ENCODE data around the gene GON4L. TPM values are rescaled to one million over a fixed set of nuclear protein-coding genes. Genes with fewer than 3 reads are reported as not detected.
"Not testable (repeated sequence)": the region's sequence is repeated elsewhere in the genome, so short reads cannot be mapped to it uniquely, and the experiment has no call there.

GON4L gene
- total and polyA plus RNA-seq, 7 donors: 10.6 to 29.9 (median 21.0) TPM

- H3K27me3 ChIP-seq (ENCODE audit: insufficient read depth in 3 of 3, low read length in 2 of 3): no peaks in the 10 kb centered on the region
- no peak overlapping the region for H3K27ac ChIP-seq
- ATAC-seq (no peak), DNase-seq (no peak)
- TF ChIP-seq, protein P1, sequence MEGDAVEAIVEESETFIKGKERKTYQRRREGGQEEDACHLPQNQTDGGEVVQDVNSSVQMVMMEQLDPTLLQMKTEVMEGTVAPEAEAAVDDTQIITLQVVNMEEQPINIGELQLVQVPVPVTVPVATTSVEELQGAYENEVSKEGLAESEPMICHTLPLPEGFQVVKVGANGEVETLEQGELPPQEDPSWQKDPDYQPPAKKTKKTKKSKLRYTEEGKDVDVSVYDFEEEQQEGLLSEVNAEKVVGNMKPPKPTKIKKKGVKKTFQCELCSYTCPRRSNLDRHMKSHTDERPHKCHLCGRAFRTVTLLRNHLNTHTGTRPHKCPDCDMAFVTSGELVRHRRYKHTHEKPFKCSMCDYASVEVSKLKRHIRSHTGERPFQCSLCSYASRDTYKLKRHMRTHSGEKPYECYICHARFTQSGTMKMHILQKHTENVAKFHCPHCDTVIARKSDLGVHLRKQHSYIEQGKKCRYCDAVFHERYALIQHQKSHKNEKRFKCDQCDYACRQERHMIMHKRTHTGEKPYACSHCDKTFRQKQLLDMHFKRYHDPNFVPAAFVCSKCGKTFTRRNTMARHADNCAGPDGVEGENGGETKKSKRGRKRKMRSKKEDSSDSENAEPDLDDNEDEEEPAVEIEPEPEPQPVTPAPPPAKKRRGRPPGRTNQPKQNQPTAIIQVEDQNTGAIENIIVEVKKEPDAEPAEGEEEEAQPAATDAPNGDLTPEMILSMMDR (IDR thresholded peaks at IDR 0.05): no peak
- no peaks in the 10 kb centered on the region for H3K4me1 ChIP-seq
- H3K9me3 ChIP-seq: no peaks in the 10 kb centered on the region
- peaks cover 17 to 95% of the 10 kb centered on the region in 2 donors for H3K36me3 ChIP-seq (ENCODE audit: insufficient read depth in 1 of 2, low read depth in 1 of 2)
- intact Hi-C loops (cut with DNase I): no loop called here
- H3K4me3 ChIP-seq: no peak overlapping the region
- 94 to 96% (median 94%) methylated on average over 11 of the region's 11 CpGs for WGBS, 3 donors
These were observed 95.1 kb downstream of the GON4L start for GRCh38 chr1:155761736-155762405.

GRCh38 chr1:155760751-155761475 is 96.1 kb downstream of the GON4L start:
- intact Hi-C loops (cut with DNase I): no loop called here
- 85 to 94% (median 89%) methylated on average over 2 of the region's 2 CpGs for WGBS, 3 donors

GRCh38 chr1:155759966-155760630 is 96.9 kb downstream of the GON4L start:
- Histone ChIP-seq H3K4me3 (no peak overlapping the region), H3K27me3 (ENCODE audit: insufficient read depth in 3 of 3, low read length in 2 of 3) (no peaks in the 10 kb centered on the region), H3K4me1 (no peaks in the 10 kb centered on the region), H3K9me3 (no peaks in the 10 kb centered on the region), H3K36me3 (ENCODE audit: insufficient read depth in 1 of 2, low read depth in 1 of 2) (peaks cover 17 to 95% of the 10 kb centered on the region in 2 donors), H3K27ac (no peak overlapping the region)
- ATAC-seq: no peak
- TF ChIP-seq, protein P1 (IDR thresholded peaks at IDR 0.05): no peak
- intact Hi-C loops (cut with DNase I): no loop called here
- no peak for DNase-seq
- WGBS, 3 donors: 94 to 98% (median 95%) methylated on average over 4 of the region's 4 CpGs

More at GRCh38 chr1:155760751-155761475, 96.1 kb downstream of the GON4L start:
- Histone ChIP-seq H3K4me1 (no peaks in the 10 kb centered on the region), H3K4me3 (no peak overlapping the region), H3K27ac (no peak overlapping the region), H3K27me3 (ENCODE audit: insufficient read depth in 3 of 3, low read length in 2 of 3) (no peaks in the 10 kb centered on the region), H3K9me3 (no peaks in the 10 kb centered on the region), H3K36me3 (ENCODE audit: insufficient read depth in 1 of 2, low read depth in 1 of 2) (peaks cover 18 to 95% of the 10 kb centered on the region in 2 donors)
- TF ChIP-seq, protein P1 (IDR thresholded peaks at IDR 0.05): no peak
- DNase-seq (no peak), ATAC-seq (no peak)

DNA sequence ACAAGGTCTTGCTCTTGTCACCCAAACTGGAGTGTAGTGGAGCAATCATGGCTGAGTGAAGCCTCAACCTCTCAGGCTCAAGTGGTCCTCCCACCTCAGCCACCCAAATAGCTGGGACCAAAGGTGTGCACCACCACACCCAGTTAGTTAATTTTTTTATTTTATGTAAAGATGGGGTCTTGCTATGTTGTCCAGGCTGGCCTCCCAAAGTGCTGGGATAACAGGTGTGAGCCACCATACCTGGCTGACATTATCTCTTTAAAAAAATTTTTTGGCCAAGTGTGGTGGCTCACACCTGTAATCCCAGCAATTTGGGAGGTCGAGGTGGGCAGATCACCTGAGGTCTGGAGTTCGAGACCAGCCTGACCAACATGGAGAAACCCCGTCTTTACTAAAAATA is 98.0 kb downstream of the GON4L start:
- peaks cover 16 to 95% of the 10 kb centered on the region in 2 donors for H3K36me3 ChIP-seq (ENCODE audit: insufficient read depth in 1 of 2, low read depth in 1 of 2)

DNA sequence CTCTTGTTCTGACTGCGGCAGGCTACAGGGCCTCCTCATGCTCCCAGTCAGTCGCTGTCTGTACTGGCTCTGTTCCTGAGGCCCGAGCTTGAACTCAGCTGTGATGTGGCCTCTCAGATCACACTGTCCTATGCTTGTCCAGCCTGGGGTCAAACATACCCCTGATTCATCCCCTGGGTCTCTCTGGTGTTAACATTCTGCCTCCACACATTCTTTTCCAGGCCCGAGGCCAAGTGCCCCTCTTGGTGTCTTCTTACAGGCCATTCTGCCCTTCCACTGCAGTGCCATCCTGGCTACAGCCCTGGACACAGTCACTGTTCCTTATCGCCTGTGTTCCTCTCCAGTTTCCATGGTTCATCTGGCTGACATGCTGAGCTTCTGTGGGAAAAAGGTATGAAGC is 108.9 kb downstream of the GON4L start:
- DNase-seq; H3K4me3 ChIP-seq; H3K4me1 ChIP-seq; ATAC-seq; H3K27me3 ChIP-seq (ENCODE audit: insufficient read depth in 3 of 3, low read length in 2 of 3); H3K9me3 ChIP-seq; intact Hi-C loops (cut with DNase I); H3K27ac ChIP-seq: not testable (repeated sequence)
- peaks cover 7 to 38% of the 10 kb centered on the region in 2 donors for H3K36me3 ChIP-seq (ENCODE audit: insufficient read depth in 1 of 2, low read depth in 1 of 2)
- 65 to 79% (median 70%) methylated on average over 5 of the region's 5 CpGs for WGBS, 3 donors

More for the DNA sequence above, 98.0 kb downstream of the GON4L start:
- H3K27ac ChIP-seq; ATAC-seq; DNase-seq; H3K27me3 ChIP-seq (ENCODE audit: insufficient read depth in 3 of 3, low read length in 2 of 3); H3K9me3 ChIP-seq; H3K4me3 ChIP-seq; H3K4me1 ChIP-seq; intact Hi-C loops (cut with DNase I): not testable (repeated sequence)
- 91 to 100% (median 98%) methylated on average over 3 of the region's 3 CpGs for WGBS, 3 donors

DNA sequence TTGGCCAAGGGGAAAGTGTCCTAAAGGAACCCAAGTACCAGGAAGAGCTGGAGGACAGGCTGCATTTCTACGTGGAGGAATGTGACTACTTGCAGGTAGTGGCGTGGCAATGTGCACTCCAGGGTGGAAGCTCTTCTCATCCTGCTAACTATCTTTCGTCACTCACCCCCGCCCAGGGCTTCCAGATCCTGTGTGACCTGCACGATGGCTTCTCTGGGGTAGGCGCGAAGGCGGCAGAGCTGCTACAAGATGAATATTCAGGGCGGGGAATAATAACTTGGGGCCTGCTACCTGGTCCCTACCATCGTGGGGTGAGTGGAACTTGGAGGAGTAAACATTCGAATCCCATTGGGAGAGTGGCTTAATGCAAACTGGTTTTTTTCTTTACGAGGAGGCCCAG is 109.4 kb downstream of the GON4L start:
- H3K9me3 ChIP-seq; H3K27ac ChIP-seq; DNase-seq; H3K4me1 ChIP-seq; H3K27me3 ChIP-seq (ENCODE audit: insufficient read depth in 3 of 3, low read length in 2 of 3); ATAC-seq; intact Hi-C loops (cut with DNase I); H3K4me3 ChIP-seq: not testable (repeated sequence)
- H3K36me3 ChIP-seq (ENCODE audit: insufficient read depth in 1 of 2, low read depth in 1 of 2): peaks cover 3 to 33% of the 10 kb centered on the region in 2 donors
- 87 to 92% (median 91%) methylated on average over 10 to 11 of the region's 12 CpGs for WGBS, 3 donors

DNA sequence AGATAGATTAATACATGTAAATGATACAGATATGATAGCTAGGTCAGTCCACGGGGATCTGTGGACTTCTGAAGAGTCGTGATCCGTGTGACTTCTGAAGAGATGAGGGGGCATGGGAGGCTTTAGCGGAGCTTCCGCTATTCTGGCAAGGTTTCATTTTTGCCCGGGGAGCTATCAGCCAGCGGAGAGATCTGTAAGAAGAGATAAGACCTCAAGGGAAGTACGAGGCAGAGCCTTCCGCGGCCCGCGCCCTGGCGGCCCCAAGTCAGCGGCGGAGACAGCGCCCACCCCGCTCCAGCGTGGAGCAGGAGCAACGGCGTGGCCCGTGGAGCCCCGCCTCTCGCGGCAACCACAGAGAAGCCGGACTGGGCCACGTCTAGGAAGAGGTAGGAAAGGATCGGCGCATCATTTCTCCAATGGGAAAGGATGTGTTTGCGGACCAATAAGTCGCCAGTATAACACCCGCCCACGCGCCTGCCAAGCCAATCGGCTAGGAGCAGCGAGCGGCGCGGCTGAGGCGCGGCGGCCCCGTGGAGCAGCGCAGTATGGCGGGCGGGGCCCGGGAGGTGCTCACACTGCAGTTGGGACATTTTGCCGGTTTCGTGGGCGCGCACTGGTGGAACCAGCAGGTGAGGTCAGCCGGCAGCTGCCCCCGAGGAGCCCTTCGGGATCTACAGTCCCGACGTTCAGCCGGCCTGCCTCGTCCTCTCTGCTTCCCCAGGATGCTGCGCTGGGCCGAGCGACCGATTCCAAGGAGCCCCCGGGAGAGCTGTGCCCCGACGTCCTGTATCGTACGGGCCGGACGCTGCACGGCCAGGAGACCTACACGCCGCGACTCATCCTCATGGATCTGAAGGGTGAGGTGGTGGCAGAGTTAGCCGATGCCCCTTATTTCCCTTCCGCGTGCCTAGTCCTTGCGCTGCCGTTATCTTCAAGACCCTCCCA is 111.5 kb downstream of the GON4L start:
- H3K27me3 ChIP-seq (ENCODE audit: insufficient read depth in 3 of 3, low read length in 2 of 3); H3K4me1 ChIP-seq; H3K9me3 ChIP-seq; intact Hi-C loops (cut with DNase I): not testable (repeated sequence)
- Histone ChIP-seq H3K36me3 (ENCODE audit: insufficient read depth in 1 of 2, low read depth in 1 of 2) (peaks cover 2 to 17% of the 10 kb centered on the region in 2 donors), H3K27ac (peak overlapping the region; percentile 47), H3K4me3 (peak overlapping the region; percentile 70)
- ATAC-seq (peak; percentile 97 to 98 (median 97)), DNase-seq (peak; percentile 96 to 97)
- WGBS, 3 donors: 0 to 1% (median 0%) methylated on average over 30 to 48 of the region's 77 CpGs
